HEK293T (cell line): ENCODE measurements around the gene INTS2.
A peak's percentile ranks its signal among the peaks of the same experiment; 100 is the strongest.
"Not testable (repeated sequence)": the region's sequence is repeated elsewhere in the genome, so short reads cannot be mapped to it uniquely, and the experiment has no call there.

Experiments
- CTCF ChIA-PET: fragments of 350-600 bp; formaldehyde crosslinking; extraction: SDS; loops from one replicate; lab custom pipeline; 2021; ENCODE audit warnings: antibody characterized with exemption, inconsistent platforms; lab: Yijun Ruan, JAX
- POLR2A ChIA-PET: fragments of 350-600 bp; formaldehyde crosslinking; extraction: SDS; loops from one replicate; lab custom pipeline; 2020; ENCODE audit warnings: antibody characterized with exemption, inconsistent platforms; lab: Yijun Ruan, JAX
- DNase-seq: peaks from one replicate; pipeline ENCODE4 v3.0.0; 2012; ENCODE audit warnings: mixed read lengths; ENCODE audit errors: extremely low spot score
- ARNT ChIP-seq: fragments of 450-650 bp; IDR thresholded peaks from 2 replicates; pipeline ENCODE4 v1.6.1; 2017; ENCODE audit warnings: mild to moderate bottlenecking
- BHLHE40 ChIP-seq: fragments of 450-650 bp; IDR thresholded peaks from 2 replicates; pipeline ENCODE4 v1.6.1; 2016; ENCODE audit warnings: mild to moderate bottlenecking, moderate library complexity, borderline replicate concordance
- ELF4 ChIP-seq: fragments of 450-650 bp; IDR thresholded peaks from 2 replicates; pipeline ENCODE4 v1.6.1; 2017; ENCODE audit warnings: antibody characterized with exemption
- FOXA1 ChIP-seq: fragments of 450-650 bp; IDR thresholded peaks from 2 replicates; pipeline ENCODE4 v1.6.1; 2016; ENCODE audit warnings: mild to moderate bottlenecking
- FOXK2 ChIP-seq: fragments of 450-650 bp; IDR thresholded peaks from 2 replicates; pipeline ENCODE4 v1.6.1; 2016; ENCODE audit warnings: mild to moderate bottlenecking
- FOXM1 ChIP-seq: fragments of 450-650 bp; IDR thresholded peaks from 2 replicates; pipeline ENCODE4 v1.6.1; 2017; ENCODE audit warnings: mild to moderate bottlenecking, borderline replicate concordance
- HDGF ChIP-seq: fragments of 450-650 bp; IDR thresholded peaks from 2 replicates; pipeline ENCODE4 v1.6.1; 2017; ENCODE audit warnings: antibody characterized with exemption, borderline replicate concordance
- L3MBTL2 ChIP-seq: fragments of 450-650 bp; conservative IDR thresholded peaks from 2 replicates; pipeline ENCODE4 v1.6.1; 2016; ENCODE audit warnings: mild to moderate bottlenecking
- LEF1 ChIP-seq: fragments of 450-650 bp; IDR thresholded peaks from 2 replicates; pipeline ENCODE4 v1.6.1; 2017; ENCODE audit warnings: mild to moderate bottlenecking, borderline replicate concordance
- NFRKB ChIP-seq: fragments of 450-650 bp; IDR thresholded peaks from 2 replicates; pipeline ENCODE4 v1.6.1; 2016; ENCODE audit warnings: mild to moderate bottlenecking, moderate library complexity
- PKNOX1 ChIP-seq: fragments of 450-650 bp; IDR thresholded peaks from 2 replicates; pipeline ENCODE4 v1.6.1; 2016
- SP1 ChIP-seq: fragments of 450-650 bp; IDR thresholded peaks from 2 replicates; pipeline ENCODE4 v1.6.1; 2017
- SUZ12 ChIP-seq: fragments of 450-650 bp; IDR thresholded peaks from 2 replicates; pipeline ENCODE4 v1.6.1; 2016; ENCODE audit warnings: mild to moderate bottlenecking
- TARDBP ChIP-seq: fragments of 450-650 bp; IDR thresholded peaks from 2 replicates; pipeline ENCODE4 v1.6.1; 2016
- ZNF384 ChIP-seq: fragments of 450-650 bp; IDR thresholded peaks from 2 replicates; pipeline ENCODE4 v1.6.1; 2016

Gene INTS2

DNA sequence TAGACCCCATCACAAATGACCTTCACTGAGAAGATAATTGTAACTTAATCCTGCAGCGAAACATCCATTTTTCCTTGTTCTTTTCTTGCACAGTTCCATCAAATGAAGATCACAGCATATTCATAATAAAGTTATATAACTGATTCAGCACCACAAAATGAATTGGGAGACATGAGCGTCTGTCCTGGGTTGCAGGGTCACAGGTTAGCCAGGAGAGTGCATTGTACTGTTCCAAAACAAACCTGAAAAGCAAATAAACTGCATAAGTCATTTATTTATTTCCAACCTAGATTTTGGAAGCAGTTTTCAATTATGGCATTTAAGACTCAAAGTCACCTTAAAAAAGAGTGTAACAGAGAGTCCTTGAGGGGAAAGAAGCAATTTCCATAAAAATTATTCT, 18.6 kb upstream of the INTS2 start:
- CTCF ChIA-PET: no interaction called here
- POLR2A ChIA-PET: no interaction called here
- TF ChIP-seq ARNT (no peak), PKNOX1 (no peak), FOXA1 (no peak), FOXM1 (no peak), BHLHE40 (no peak), ELF4 (no peak), TARDBP (no peak), FOXK2 (no peak), L3MBTL2 (no peak), SP1 (no peak), HDGF (no peak), ZNF384 (no peak), NFRKB (no peak), LEF1 (no peak)
- no peak for DNase-seq

DNA sequence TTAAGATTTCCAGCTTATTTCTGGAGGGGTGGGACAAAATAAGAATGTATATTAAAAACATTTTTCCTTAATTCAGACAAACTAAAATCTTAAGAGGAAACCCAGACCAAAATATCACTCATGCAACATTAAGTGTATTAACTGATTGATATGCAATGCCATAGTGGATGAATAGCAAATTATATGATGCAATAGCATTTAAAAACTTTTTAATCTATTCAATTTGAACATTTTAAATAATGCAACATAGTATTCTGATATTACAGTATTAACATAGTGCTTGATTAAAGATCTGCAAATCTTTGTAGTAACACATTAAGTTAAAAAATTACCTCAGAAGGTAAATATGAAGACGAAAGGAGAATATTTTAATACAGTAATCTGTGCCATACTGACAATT, 15.3 kb upstream of the INTS2 start:
- no peak for DNase-seq
- CTCF ChIA-PET: no interaction called here
- POLR2A ChIA-PET: interaction anchor here (1.2 kb wide), 1 partner anchor 15 kb away, joined by 3 read pairs; the partner anchor contains the start of gene INTS2
- TF ChIP-seq ARNT: no peak
- no peak for TF ChIP-seq NFRKB
- TF ChIP-seq PKNOX1: no peak
- TF ChIP-seq SUZ12: no peak
- no peak for TF ChIP-seq L3MBTL2
- no peak for TF ChIP-seq FOXA1

GRCh38 chr17:61942085-61942484, 14.3 kb upstream of the INTS2 start:
- no peak for DNase-seq
- TF ChIP-seq ARNT: no peak
- no peak for TF ChIP-seq PKNOX1
- TF ChIP-seq NFRKB: no peak
- POLR2A ChIA-PET: no interaction called here
- CTCF ChIA-PET: no interaction called here

DNA sequence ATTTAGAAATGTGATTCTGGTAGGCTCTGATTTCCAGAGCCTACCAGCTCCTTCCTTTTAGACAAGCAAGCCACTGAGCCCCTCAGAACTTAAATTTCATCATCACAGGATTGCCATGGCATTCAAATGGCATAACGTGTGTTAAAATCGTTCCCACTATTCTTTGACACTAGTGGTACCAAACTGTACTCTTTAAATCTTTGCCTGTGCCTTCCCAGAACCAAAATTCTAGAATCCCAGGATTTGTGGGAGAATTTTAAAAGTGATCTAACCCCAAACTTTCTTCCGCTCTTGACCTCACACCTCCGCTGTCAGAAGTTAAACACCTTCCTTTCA, 287 bp upstream of the INTS2 start:
- DNase-seq: no peak
- POLR2A ChIA-PET: interaction anchor here (0.6 to 1.8 kb wide), 9 partner anchors 10 to 138 kb away, joined by 3 to 9 read pairs (median 3); no protein-coding TSS in a partner anchor
- CTCF ChIA-PET: no interaction called here
- TF ChIP-seq LEF1: no peak
- TF ChIP-seq SUZ12: no peak
- no peak for TF ChIP-seq BHLHE40
- TF ChIP-seq NFRKB: no peak
- TF ChIP-seq ELF4: 0 out of 2 replicates have a peak, but pooled peaks have one; percentile 1
- no peak for TF ChIP-seq FOXA1
- TF ChIP-seq HDGF: no peak

- no peak for DNase-seq
- CTCF ChIA-PET: no interaction called here
- no peak for TF ChIP-seq FOXK2
- POLR2A ChIA-PET: interaction anchor here (1.0 to 1.8 kb wide), 3 partner anchors 9 to 1769 kb away, joined by 3 to 9 read pairs (median 5); no protein-coding TSS in a partner anchor
These were observed 965 bp downstream of the INTS2 start for GRCh38 chr17:61926826-61927207.

DNA sequence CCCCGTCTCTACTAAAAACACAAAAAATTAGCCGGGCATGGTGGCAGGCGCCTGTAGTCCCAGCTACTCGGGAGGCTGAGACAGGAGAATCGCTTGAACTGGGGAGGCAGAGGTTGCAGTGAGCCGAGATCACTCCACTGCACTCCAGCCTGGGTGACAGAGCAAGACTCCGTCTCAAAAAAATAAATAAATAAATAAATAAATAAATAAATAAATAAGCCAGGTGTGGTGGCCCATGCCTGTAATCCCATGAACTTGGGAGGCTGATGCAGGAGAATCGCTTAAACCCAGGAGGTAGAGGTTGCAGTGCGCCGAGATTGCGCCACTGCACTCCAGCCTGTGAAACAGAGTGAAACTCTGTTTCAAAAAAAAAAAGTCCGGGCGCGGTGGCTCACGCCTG, 12.6 kb downstream of the INTS2 start:
- POLR2A ChIA-PET, CTCF ChIA-PET, DNase-seq: not testable (repeated sequence)

GRCh38 chr17:61908292-61909037, 19.3 kb downstream of the INTS2 start:
- TF ChIP-seq L3MBTL2: no peak
- TF ChIP-seq SP1: no peak
- no peak for TF ChIP-seq PKNOX1
- TF ChIP-seq ARNT: no peak
- TF ChIP-seq HDGF: no peak
- no peak for TF ChIP-seq SUZ12
- no peak for TF ChIP-seq TARDBP
- TF ChIP-seq LEF1: no peak
- no peak for TF ChIP-seq FOXA1
- TF ChIP-seq ZNF384: no peak
- no peak for TF ChIP-seq ELF4
- no peak for TF ChIP-seq NFRKB
- no peak for TF ChIP-seq FOXK2
- no peak for TF ChIP-seq BHLHE40
- CTCF ChIA-PET: no interaction called here
- DNase-seq: no peak
- POLR2A ChIA-PET: no interaction called here
